Neuronal stem cell (in vitro differentiated cells): Measurements from ENCODE around the gene NAA16.

Experiments used
- DNase-seq: peaks from one replicate; pipeline ENCODE4 v3.0.0-alpha.2; 2013; ENCODE audit warnings: low spot score
- H2AFZ ChIP-seq: one replicate; pipeline ENCODE4 v1.6.1; 2013; ENCODE audit warnings: mild to moderate bottlenecking, low read length, inconsistent platforms
- H2AK5ac ChIP-seq: 2 replicates; pipeline ENCODE4 v1.6.1; 2013; ENCODE audit warnings: low read depth, mild to moderate bottlenecking, inconsistent platforms, low read length, moderate library complexity, mixed read lengths
- H2BK120ac ChIP-seq: 2 replicates; pipeline ENCODE4 v1.6.1; 2013; ENCODE audit warnings: low read depth, mild to moderate bottlenecking, inconsistent platforms, low read length, moderate library complexity, mixed read lengths
- H2BK12ac ChIP-seq: one replicate; pipeline ENCODE4 v1.6.1; 2013; ENCODE audit warnings: low read length, inconsistent platforms
- H2BK15ac ChIP-seq: 2 replicates; pipeline ENCODE4 v1.6.1; 2013; ENCODE audit warnings: mild to moderate bottlenecking, low read length, inconsistent platforms, mixed read lengths
- H2BK5ac ChIP-seq: one replicate; pipeline ENCODE4 v1.6.1; 2013; ENCODE audit warnings: inconsistent platforms, mild to moderate bottlenecking, low read length, moderate library complexity
- H3K14ac ChIP-seq: one replicate; pipeline ENCODE4 v1.6.1; 2013; ENCODE audit warnings: low read length, inconsistent platforms
- H3K18ac ChIP-seq: 2 replicates; pipeline ENCODE4 v1.6.1; 2013; ENCODE audit warnings: low read length, inconsistent platforms
- H3K23ac ChIP-seq: 2 replicates; pipeline ENCODE4 v1.6.1; 2013; ENCODE audit warnings: low read depth, mild to moderate bottlenecking, mixed read lengths, low read length, inconsistent platforms; ENCODE audit not compliant: poor library complexity
- H3K27ac ChIP-seq: replicated peaks from 3 replicates; pipeline ENCODE4 v1.5.1; 2013; ENCODE audit warnings: low read length, inconsistent platforms
- H3K27me3 ChIP-seq, 3 experiments: 2 replicates each; pipeline ENCODE4 v1.6.1; 2013; ENCODE audit warnings: low read length in 3 of 3, mild to moderate bottlenecking in 2 of 3, inconsistent platforms in 1 of 3, low read depth in 1 of 3, mixed read lengths in 1 of 3, moderate library complexity in 1 of 3; ENCODE audit not compliant: control insufficient read depth in 3 of 3, insufficient read depth in 3 of 3
- H3K36me3 ChIP-seq, 2 donors: replicated peaks in 1 of 2; 2 replicates each; pipeline ENCODE4 v1.6.1; 2013; ENCODE audit warnings: low read length in 2 of 2; ENCODE audit not compliant: control insufficient read depth in 2 of 2, insufficient read depth in 2 of 2
- H3K4ac ChIP-seq: 2 replicates; pipeline ENCODE4 v1.6.1; 2013; ENCODE audit warnings: inconsistent platforms, mild to moderate bottlenecking, low read length, moderate library complexity
- H3K4me1 ChIP-seq, 2 donors: 1 replicate in 1 of 2; 2 replicates in 1 of 2; pipeline ENCODE4 v1.6.1; 2013; ENCODE audit warnings: low read length in 2 of 2, low read depth in 1 of 2; ENCODE audit not compliant: control insufficient read depth in 2 of 2, insufficient read depth in 1 of 2
- H3K4me2 ChIP-seq: one replicate; pipeline ENCODE4 v1.6.1; 2013; ENCODE audit warnings: mild to moderate bottlenecking, low read length, inconsistent platforms; ENCODE audit not compliant: insufficient read depth, poor library complexity, severe bottlenecking
- H3K4me3 ChIP-seq, 2 donors: 2 replicates each; pipeline ENCODE4 v1.5.1; 2013; ENCODE audit warnings: low read length in 2 of 2, mild to moderate bottlenecking in 2 of 2, inconsistent platforms in 1 of 2, moderate library complexity in 1 of 2
- H3K79me1 ChIP-seq: one replicate; pipeline ENCODE4 v1.6.1; 2013; ENCODE audit warnings: low read depth, mild to moderate bottlenecking, inconsistent platforms, low read length, moderate library complexity
- H3K9ac ChIP-seq: one replicate; pipeline ENCODE4 v1.6.1; 2013; ENCODE audit warnings: mild to moderate bottlenecking, low read depth, low read length, inconsistent platforms; ENCODE audit not compliant: poor library complexity
- H3K9me3 ChIP-seq, 2 donors: replicated peaks in 1 of 2; 2 replicates each; pipeline versions ENCODE3 to v1.6.1; 2013; ENCODE audit warnings: low read length in 2 of 2, mild to moderate bottlenecking in 2 of 2, inconsistent platforms in 1 of 2, low read depth in 1 of 2, mixed read lengths in 1 of 2, moderate library complexity in 1 of 2; ENCODE audit not compliant: control insufficient read depth in 2 of 2, insufficient read depth in 1 of 2
- H4K8ac ChIP-seq: one replicate; pipeline ENCODE4 v1.6.1; 2013; ENCODE audit warnings: low read depth, mild to moderate bottlenecking, inconsistent platforms, low read length, moderate library complexity
- H4K91ac ChIP-seq: one replicate; pipeline ENCODE4 v1.6.1; 2013; ENCODE audit warnings: low read length, low read depth, mild to moderate bottlenecking, inconsistent platforms; ENCODE audit not compliant: poor library complexity
- WGBS, 2 donors: extraction: QIAGEN DNeasy Blood & Tissue Kit; methylation state at CpG; one replicate each; pipeline ENCODE4 v1.1.7; 2013; ENCODE audit warnings: missing lambda C conversion rate in 2 of 2, mixed read lengths in 1 of 2; ENCODE audit not compliant: insufficient read length in 2 of 2, insufficient replicate concordance in 1 of 2; ENCODE audit errors: extremely low coverage in 2 of 2; 5-methylcytosine and 5-hydroxymethylcytosine counted together

NAA16 gene

DNA sequence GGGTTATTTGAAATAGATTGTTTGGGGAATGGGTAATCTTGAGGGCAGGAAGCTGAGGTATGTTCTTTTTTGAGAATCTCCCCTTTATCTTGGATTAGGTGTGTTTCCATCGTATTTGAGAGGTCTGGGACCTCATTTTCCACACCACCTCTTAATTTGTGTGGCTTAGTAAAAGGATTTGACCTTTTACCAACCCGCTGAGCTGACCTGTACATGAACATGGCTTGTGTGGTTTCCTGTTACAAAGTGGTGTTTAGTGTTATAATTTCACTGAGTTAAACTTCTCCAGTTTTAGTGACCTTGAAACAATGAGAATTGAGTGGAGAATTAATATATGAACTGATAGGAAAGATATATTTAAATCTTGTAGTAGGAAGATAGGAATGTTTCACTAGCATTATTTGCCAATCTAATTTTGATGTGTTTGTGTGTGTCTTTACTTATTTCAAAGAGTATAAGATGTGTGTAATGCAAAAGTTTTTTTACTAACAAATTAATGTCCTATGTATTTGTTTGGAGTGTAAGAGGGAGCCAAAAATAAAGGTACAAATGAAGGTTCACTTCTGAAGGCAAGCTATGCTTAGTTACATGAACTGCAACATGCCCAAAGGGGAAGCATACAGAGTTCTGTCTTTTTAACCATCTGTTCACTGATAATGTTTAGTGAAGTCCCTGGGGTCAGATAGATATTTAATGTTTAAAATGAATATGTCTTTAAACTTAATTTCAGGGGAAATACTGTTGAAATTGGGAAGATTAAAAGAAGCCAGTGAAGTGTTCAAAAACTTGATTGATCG is 17.1 kb downstream of the NAA16 start:
- H3K36me3 ChIP-seq = peaks cover 5 to 98% of the 10 kb centered on the region in 2 donors

DNA sequence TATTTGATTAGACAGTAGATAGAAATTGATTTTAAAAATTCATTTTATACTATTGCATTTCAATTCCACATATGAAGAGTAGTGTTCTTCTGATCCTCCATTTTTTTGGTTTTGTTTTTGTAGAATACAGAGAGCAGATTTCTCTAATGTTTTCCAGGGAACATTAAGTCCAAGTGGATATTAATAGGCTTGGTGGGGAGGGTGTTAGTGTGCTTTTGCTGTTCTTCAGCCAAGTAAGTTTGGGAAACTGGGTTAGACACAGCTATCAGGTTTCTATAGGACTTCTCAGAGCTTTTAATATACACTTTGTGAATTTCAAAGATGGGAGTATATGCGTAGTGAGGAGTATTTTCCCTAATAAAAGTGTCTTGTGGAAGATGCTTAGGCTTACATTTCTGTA is 21.8 kb downstream of the NAA16 start:
- H4K8ac ChIP-seq = no peak overlapping the region
- no peak overlapping the region for H2BK5ac ChIP-seq
- no peaks in the 10 kb centered on the region for H3K79me1 ChIP-seq
- no peak overlapping the region for H4K91ac ChIP-seq
- H2AK5ac ChIP-seq = no peak overlapping the region
- H3K9me3 ChIP-seq = no peaks in the 10 kb centered on the region
- no peak overlapping the region for H2BK120ac ChIP-seq
- no peak overlapping the region for H3K27ac ChIP-seq
- no peak overlapping the region for H3K4me3 ChIP-seq
- no CpG with 5 or more reads among the region's 1 CpG for WGBS, 2 donors
- no peak overlapping the region for H3K4me2 ChIP-seq
- H3K4me1 ChIP-seq = no peaks in the 10 kb centered on the region
- H3K27me3 ChIP-seq = no peaks in the 10 kb centered on the region
- H3K23ac ChIP-seq = no peak overlapping the region
- no peak overlapping the region for H3K18ac ChIP-seq
- no peak overlapping the region for H2BK15ac ChIP-seq
- H2AFZ ChIP-seq = no peak overlapping the region
- no peak overlapping the region for H3K4ac ChIP-seq
- H3K14ac ChIP-seq = no peak overlapping the region
- no peak for DNase-seq
- H2BK12ac ChIP-seq = no peak overlapping the region
- peaks cover 5 to 98% of the 10 kb centered on the region in 2 donors for H3K36me3 ChIP-seq
- H3K9ac ChIP-seq = no peak overlapping the region

More for the DNA sequence above, 17.1 kb downstream of the NAA16 start:
- Histone ChIP-seq H3K27me3 (no peaks in the 10 kb centered on the region), H3K4me3 (no peak overlapping the region), H3K9me3 (no peaks in the 10 kb centered on the region), H3K23ac (no peak overlapping the region), H3K27ac (no peak overlapping the region), H2AK5ac (no peak overlapping the region), H3K4me2 (no peak overlapping the region), H3K9ac (no peak overlapping the region), H3K18ac (no peak overlapping the region), H3K14ac (no peak overlapping the region), H3K4ac (no peak overlapping the region), H3K79me1 (no peaks in the 10 kb centered on the region), H4K91ac (no peak overlapping the region), H2AFZ (no peak overlapping the region), H4K8ac (no peak overlapping the region), H2BK15ac (no peak overlapping the region), H2BK12ac (no peak overlapping the region), H2BK5ac (no peak overlapping the region), H2BK120ac (no peak overlapping the region), H3K4me1 (no peaks in the 10 kb centered on the region)
- WGBS, 2 donors = no CpG with 5 or more reads among the region's 3 CpGs
- no peak for DNase-seq

DNA sequence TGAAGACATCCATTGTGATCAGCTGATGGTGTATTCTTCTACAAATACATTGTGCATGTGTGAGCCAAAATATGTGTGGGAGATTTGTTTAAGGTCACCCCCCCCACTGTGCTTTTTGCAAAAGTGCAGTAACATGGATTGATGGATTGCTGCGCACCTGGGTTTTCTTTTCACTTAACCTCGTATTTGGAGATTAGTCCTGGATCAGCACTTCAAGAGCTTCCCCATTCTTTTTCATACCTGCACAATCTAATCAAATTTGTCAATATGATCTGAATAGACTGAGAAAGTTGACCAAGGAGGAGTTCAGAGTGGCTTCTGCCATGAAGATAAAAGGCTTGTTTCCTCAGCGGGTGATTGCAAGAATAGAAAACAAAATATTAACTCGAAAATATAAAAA is 23.7 kb downstream of the NAA16 start:
- Histone ChIP-seq H2BK15ac (no peak overlapping the region), H3K18ac (no peak overlapping the region), H3K9me3 (no peaks in the 10 kb centered on the region), H3K14ac (no peak overlapping the region), H3K27ac (no peak overlapping the region), H3K4ac (no peak overlapping the region), H3K79me1 (no peaks in the 10 kb centered on the region), H2BK12ac (no peak overlapping the region), H2AK5ac (no peak overlapping the region), H3K36me3 (peaks cover 5 to 98% of the 10 kb centered on the region in 2 donors), H4K8ac (no peak overlapping the region), H3K4me2 (no peak overlapping the region), H3K27me3 (no peaks in the 10 kb centered on the region), H3K9ac (no peak overlapping the region), H4K91ac (no peak overlapping the region), H3K4me1 (no peaks in the 10 kb centered on the region), H2BK120ac (no peak overlapping the region), H3K4me3 (no peak overlapping the region), H3K23ac (no peak overlapping the region), H2BK5ac (no peak overlapping the region), H2AFZ (no peak overlapping the region)
- DNase-seq = no peak
- no CpG with 5 or more reads among the region's 4 CpGs for WGBS, 2 donors

DNA sequence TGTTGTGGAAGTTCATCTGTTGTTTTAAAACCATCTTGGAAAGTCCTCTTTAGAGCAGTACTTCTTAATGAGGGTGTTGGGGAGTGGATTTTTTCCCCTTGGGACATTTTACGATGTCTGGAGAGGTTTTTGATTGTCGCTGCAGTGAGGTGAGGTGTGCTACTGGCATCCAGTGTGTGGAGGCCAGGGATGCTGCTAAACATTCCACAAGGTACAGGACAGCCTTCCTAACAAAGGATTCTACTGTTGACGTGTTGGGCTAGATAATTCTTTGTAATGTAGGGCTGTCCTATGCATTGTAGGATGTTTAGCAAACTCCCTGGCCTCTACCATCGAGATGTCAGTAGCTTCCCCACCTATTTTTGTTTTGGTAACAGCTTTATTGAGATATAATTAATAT is 33.3 kb downstream of the NAA16 start:
- Histone ChIP-seq H3K9ac (no peak overlapping the region), H3K36me3 (peaks cover 13 to 89% of the 10 kb centered on the region in 2 donors), H3K79me1 (peaks cover 8% of the 10 kb centered on the region), H2BK5ac (no peak overlapping the region), H3K4ac (no peak overlapping the region), H4K8ac (no peak overlapping the region), H3K9me3 (peaks cover 0 to 17% of the 10 kb centered on the region in 2 donors), H2BK120ac (no peak overlapping the region), H3K14ac (no peak overlapping the region), H3K27ac (no peak overlapping the region), H2BK15ac (no peak overlapping the region), H3K4me1 (no peaks in the 10 kb centered on the region), H3K27me3 (no peaks in the 10 kb centered on the region), H3K18ac (no peak overlapping the region), H3K23ac (no peak overlapping the region), H3K4me2 (no peak overlapping the region), H2AFZ (no peak overlapping the region), H2AK5ac (no peak overlapping the region), H2BK12ac (no peak overlapping the region), H4K91ac (no peak overlapping the region), H3K4me3 (no peak overlapping the region)
- WGBS, 2 donors = no CpG with 5 or more reads among the region's 4 CpGs
- no peak for DNase-seq
